ENCODE results near the gene TP53I11. TPM values are rescaled to one million over a fixed set of nuclear protein-coding genes. Genes with fewer than 3 reads are reported as not detected.

Gene TP53I11
- total and polyA plus RNA-seq, 2 of the 13 experiments (the other 11 are each of a cell fraction or from before 2014, with no cell fraction given): not detected

- no peak overlapping the region for H2AFZ ChIP-seq (ENCODE audit: low read length)
- no peaks in the 10 kb centered on the region for H3K79me2 ChIP-seq (ENCODE audit: insufficient read depth, low read length)
- H4K20me1 ChIP-seq (ENCODE audit: insufficient read depth, low read length): no peaks in the 10 kb centered on the region
- FAIRE-seq (no peak), DNase-seq (ENCODE audit: low spot score) (no peak), ATAC-seq (no peak)
- in situ Hi-C loops (cut with HindIII; ENCODE audit: extremely low pct_ligation_motif_present, low pct_unique_long_range_greater_than_20kb): no loop called here
- H3K27ac ChIP-seq (ENCODE audit: extremely low read length, insufficient read depth, low read length): no peak overlapping the region
- ChIA-PET POLR2A (no interaction called here), CTCF (ENCODE audit: low intra/inter-chr PET ratio, low total read pairs) (no interaction called here)
- no peak overlapping the region for H3K4me2 ChIP-seq (ENCODE audit: low read depth, low read length)
- H3K27me3 ChIP-seq (ENCODE audit: control insufficient read depth in 1 of 2, insufficient read depth in 2 of 2, low read length in 2 of 2): peaks cover 3 to 36% of the 10 kb centered on the region in 2 experiments; a peak in 3 of 5 replicates
- H3K4me3 ChIP-seq (replicated peaks in 1 of 3; ENCODE audit: insufficient read depth in 1 of 3, low read depth in 2 of 3, low read length in 3 of 3): no peak overlapping the region
- intact Hi-C loops (cut with micrococcal nuclease; ENCODE audit: unreplicated experiment): no loop called here
- WGBS (ENCODE audit: low lambda C conversion rate): 42% methylated on average over 10 of the region's 12 CpGs
- H3K9ac ChIP-seq (ENCODE audit: insufficient read depth, low read depth, low read length): no peak overlapping the region
- no peaks in the 10 kb centered on the region for H3K9me3 ChIP-seq (ENCODE audit: low read length)
- peaks cover 10% of the 10 kb centered on the region for H3K4me1 ChIP-seq (ENCODE audit: insufficient read depth, low read length)
- no peaks in the 10 kb centered on the region for H3K36me3 ChIP-seq (replicated peaks in 1 of 2; ENCODE audit: control insufficient read depth in 1 of 2, insufficient read depth in 2 of 2, low read length in 2 of 2)
- no TSS peak for BruUV-seq (replicated peaks)
- TF ChIP-seq ZNF136 (CRISPR knock-in tag; IDR thresholded peaks at IDR 0.05; ENCODE audit: low read depth): no peak
Measured at GRCh38 chr11:44954051-44954906, 3.6 kb upstream of the TP53I11 start.

GRCh38 chr11:44952500-44953260 lies 2.0 kb upstream of the TP53I11 start:
- H3K79me2 ChIP-seq (ENCODE audit: insufficient read depth, low read length): no peaks in the 10 kb centered on the region
- no peak overlapping the region for H3K4me3 ChIP-seq (replicated peaks in 1 of 3; ENCODE audit: insufficient read depth in 1 of 3, low read depth in 2 of 3, low read length in 3 of 3)
- ChIA-PET CTCF (ENCODE audit: low intra/inter-chr PET ratio, low total read pairs) (no interaction called here), POLR2A (no interaction called here)
- H3K27ac ChIP-seq (ENCODE audit: extremely low read length, insufficient read depth, low read length): no peak overlapping the region
- in situ Hi-C loops (cut with HindIII; ENCODE audit: extremely low pct_ligation_motif_present, low pct_unique_long_range_greater_than_20kb): no loop called here
- 0% methylated on average over 1 of the region's 3 CpGs for WGBS (ENCODE audit: low lambda C conversion rate)
- no peaks in the 10 kb centered on the region for H4K20me1 ChIP-seq (ENCODE audit: insufficient read depth, low read length)
- H3K4me2 ChIP-seq (ENCODE audit: low read depth, low read length): no peak overlapping the region
- no peak for FAIRE-seq
- H3K36me3 ChIP-seq (replicated peaks in 1 of 2; ENCODE audit: control insufficient read depth in 1 of 2, insufficient read depth in 2 of 2, low read length in 2 of 2): no peaks in the 10 kb centered on the region
- H3K9me3 ChIP-seq (ENCODE audit: low read length): no peaks in the 10 kb centered on the region
- intact Hi-C loops (cut with micrococcal nuclease; ENCODE audit: unreplicated experiment): no loop called here
- H2AFZ ChIP-seq (ENCODE audit: low read length): no peak overlapping the region
- H3K4me1 ChIP-seq (ENCODE audit: insufficient read depth, low read length): peaks cover 10% of the 10 kb centered on the region
- no peak for ATAC-seq
- peaks cover 5 to 38% of the 10 kb centered on the region in 2 experiments; a peak in 4 of 5 replicates for H3K27me3 ChIP-seq (ENCODE audit: control insufficient read depth in 1 of 2, insufficient read depth in 2 of 2, low read length in 2 of 2)
- no TSS peak for BruUV-seq (replicated peaks)
- no peak overlapping the region for H3K9ac ChIP-seq (ENCODE audit: insufficient read depth, low read depth, low read length)
- DNase-seq (ENCODE audit: low spot score): no peak
- TF ChIP-seq ZNF10 (CRISPR knock-in tag; IDR thresholded peaks at IDR 0.05; ENCODE audit: borderline replicate concordance, low read depth) (no peak), AKAP8 (CRISPR knock-in tag; IDR thresholded peaks at IDR 0.05) (no peak), ZNF383 (CRISPR knock-in tag; IDR thresholded peaks at IDR 0.05; ENCODE audit: borderline replicate concordance) (no peak), ZNF781 (CRISPR knock-in tag; IDR thresholded peaks at IDR 0.05; ENCODE audit: borderline replicate concordance, not compliant biosample characterization) (no peak), ZNF567 (CRISPR knock-in tag; IDR thresholded peaks at IDR 0.05; ENCODE audit: borderline replicate concordance) (no peak), THAP9 (CRISPR knock-in tag; IDR thresholded peaks at IDR 0.05; ENCODE audit: borderline replicate concordance) (no peak), SIX4 (CRISPR knock-in tag; IDR thresholded peaks at IDR 0.05) (no peak), MXD1 (CRISPR knock-in tag; IDR thresholded peaks at IDR 0.05) (no peak)

All from HepG2 (cell line).